GM18907 (cell line): ENCODE data around the gene KRT85.
"Not testable (repeated sequence)": the region's sequence is repeated elsewhere in the genome, so short reads cannot be mapped to it uniquely, and the experiment has no call there.

Experiments
- ATAC-seq: cut with Tn5 transposase; IDR thresholded peaks from one replicate; pipeline ENCODE4 v1.9.1; 2021; ENCODE audit warnings: mild to moderate bottlenecking, moderate library complexity; ENCODE audit not compliant: unreplicated experiment

The KRT85 gene

GRCh38 chr12:52350786-52351185 lies 16.5 kb downstream of the KRT85 start:
- no peak for ATAC-seq

- no peak for ATAC-seq
Measured at GRCh38 chr12:52350021-52350620, 17.2 kb downstream of the KRT85 start.

- ATAC-seq, result no peak
Measured at GRCh38 chr12:52349196-52349595, 18.1 kb downstream of the KRT85 start.

- no peak for ATAC-seq
Measured at GRCh38 chr12:52347551-52348510, 19.4 kb downstream of the KRT85 start.

GRCh38 chr12:52347016-52347415 lies 20.3 kb downstream of the KRT85 start:
- ATAC-seq, result no peak

GRCh38 chr12:52346593-52346992 lies 20.7 kb downstream of the KRT85 start:
- peak; percentile 57 for ATAC-seq

GRCh38 chr12:52345041-52345440 lies 22.2 kb downstream of the KRT85 start:
- ATAC-seq, result not testable (repeated sequence)

GRCh38 chr12:52344111-52344510 lies 23.2 kb downstream of the KRT85 start:
- no peak for ATAC-seq

- ATAC-seq, result no peak
Measured at GRCh38 chr12:52343550-52343949, 23.7 kb downstream of the KRT85 start.

- no peak for ATAC-seq
Measured at GRCh38 chr12:52342781-52343490, 24.3 kb downstream of the KRT85 start.

GRCh38 chr12:52341066-52341580 lies 26.2 kb downstream of the KRT85 start:
- ATAC-seq, result no peak

GRCh38 chr12:52338241-52338960 lies 28.9 kb downstream of the KRT85 start:
- ATAC-seq, result no peak

- ATAC-seq, result no peak
Measured at GRCh38 chr12:52337054-52337453, 30.2 kb downstream of the KRT85 start.

- no peak for ATAC-seq
Measured at GRCh38 chr12:52336641-52337040, 30.6 kb downstream of the KRT85 start.

GRCh38 chr12:52335598-52336262 lies 31.6 kb downstream of the KRT85 start:
- no peak for ATAC-seq

- no peak for ATAC-seq
Measured at GRCh38 chr12:52334185-52334584, 33.1 kb downstream of the KRT85 start.

GRCh38 chr12:52333321-52333720 lies 34.0 kb downstream of the KRT85 start:
- no peak for ATAC-seq

- ATAC-seq, result no peak
Measured at GRCh38 chr12:52332381-52332780, 34.9 kb downstream of the KRT85 start.

GRCh38 chr12:52331833-52332232 lies 35.4 kb downstream of the KRT85 start:
- ATAC-seq, result no peak

- no peak for ATAC-seq
Measured at GRCh38 chr12:52331039-52331438, 36.2 kb downstream of the KRT85 start.
